SK-N-MC (cell line): ENCODE results near the gene PREP.

ENCODE experiments used
- EZH2 ChIP-seq: fragments of 200-600 bp; sonication (generic); IDR thresholded peaks from one replicate; pipeline ENCODE4 v1.6.1; 2017; ENCODE audit warnings: antibody characterized with exemption
- FOXP2 ChIP-seq: optimal IDR thresholded peaks from 2 replicates; pipeline ENCODE3; 2011; ENCODE audit warnings: mild to moderate bottlenecking, moderate library complexity; ENCODE audit not compliant: insufficient read depth; ENCODE audit errors: extremely low read length, control extremely low read depth
- POLR2AphosphoS5 ChIP-seq: IDR thresholded peaks from 2 replicates; pipeline ENCODE4 v1.6.1; 2012; ENCODE audit warnings: mild to moderate bottlenecking, low read depth, low read length, borderline replicate concordance

- TF ChIP-seq EZH2 (no peak), POLR2AphosphoS5 (no peak), FOXP2 (no peak)
Observed at GRCh38 chr6:105424175-105424783, 21.4 kb upstream of the PREP start.
